Dendritic cell treated with granulocyte-macrophage colony-stimulating factor and Interleukin-4, amounts not matched to agents 40 ng/mL and 50 ng/mL, for 4 days (primary cell): Measurements from ENCODE around the gene HRC.

Experiments used
- H3K27ac Mint-ChIP-seq: one replicate; pipeline ENCODE4 v1.8.0; 2022; ENCODE audit warnings: mild to moderate bottlenecking, mixed read lengths
- H3K27me3 Mint-ChIP-seq: one replicate; pipeline ENCODE4 v1.8.0; 2022; ENCODE audit warnings: mild to moderate bottlenecking, mixed read lengths
- H3K36me3 Mint-ChIP-seq: one replicate; pipeline ENCODE4 v1.8.0; 2022; ENCODE audit warnings: low read depth, mixed read lengths
- H3K4me1 Mint-ChIP-seq: one replicate; pipeline ENCODE4 v1.8.0; 2022; ENCODE audit warnings: low read depth, mixed read lengths
- H3K4me3 Mint-ChIP-seq: one replicate; pipeline ENCODE4 v1.8.0; 2022; ENCODE audit warnings: mild to moderate bottlenecking, moderate library complexity, mixed read lengths
- H3K9me3 Mint-ChIP-seq: one replicate; pipeline ENCODE4 v1.8.0; 2022; ENCODE audit warnings: mixed read lengths
- intact Hi-C: fragments of 100-400 bp; cut with micrococcal nuclease; formaldehyde crosslinking; loops from one replicate; pipeline ENCODE4 v1.15.0; 2022

The HRC gene

GRCh38 chr19:49173198-49173597, 18.0 kb upstream of the HRC start:
- Mint-ChIP-seq H3K4me3 (no peak overlapping the region), H3K9me3 (no peaks in the 10 kb centered on the region), H3K27me3 (peaks cover 1% of the 10 kb centered on the region), H3K27ac (no peak overlapping the region), H3K36me3 (peaks cover 9% of the 10 kb centered on the region), H3K4me1 (peaks cover 5% of the 10 kb centered on the region)
- intact Hi-C loops: no loop called here

GRCh38 chr19:49168421-49168820, 13.2 kb upstream of the HRC start:
- Mint-ChIP-seq H3K9me3 (no peaks in the 10 kb centered on the region), H3K4me1 (no peaks in the 10 kb centered on the region), H3K27me3 (peaks cover 14% of the 10 kb centered on the region), H3K4me3 (no peak overlapping the region), H3K36me3 (peaks cover 12% of the 10 kb centered on the region), H3K27ac (no peak overlapping the region)
- intact Hi-C loops: no loop called here

- Mint-ChIP-seq H3K36me3 (peaks cover 12% of the 10 kb centered on the region), H3K9me3 (no peaks in the 10 kb centered on the region), H3K4me3 (no peak overlapping the region), H3K4me1 (no peaks in the 10 kb centered on the region), H3K27me3 (peaks cover 14% of the 10 kb centered on the region), H3K27ac (no peak overlapping the region)
- intact Hi-C loops: no loop called here
Measured at GRCh38 chr19:49167857-49168409, 12.7 kb upstream of the HRC start.

- H3K36me3 Mint-ChIP-seq: peaks cover 22% of the 10 kb centered on the region
- H3K9me3 Mint-ChIP-seq: no peaks in the 10 kb centered on the region
- no peak overlapping the region for H3K27ac Mint-ChIP-seq
- peaks cover 2% of the 10 kb centered on the region for H3K4me1 Mint-ChIP-seq
- H3K4me3 Mint-ChIP-seq: no peak overlapping the region
- peaks cover 17% of the 10 kb centered on the region for H3K27me3 Mint-ChIP-seq
- intact Hi-C loops: no loop called here
Measured at GRCh38 chr19:49165865-49166301, 10.7 kb upstream of the HRC start.

- H3K27ac Mint-ChIP-seq: no peak overlapping the region
- H3K9me3 Mint-ChIP-seq: no peaks in the 10 kb centered on the region
- peaks cover 22% of the 10 kb centered on the region for H3K27me3 Mint-ChIP-seq
- intact Hi-C loops: no loop called here
- H3K36me3 Mint-ChIP-seq: peaks cover 23% of the 10 kb centered on the region
- no peak overlapping the region for H3K4me3 Mint-ChIP-seq
- peaks cover 8% of the 10 kb centered on the region for H3K4me1 Mint-ChIP-seq
Measured at GRCh38 chr19:49165111-49165750, 10.0 kb upstream of the HRC start.

GRCh38 chr19:49161987-49162386, 6.8 kb upstream of the HRC start:
- peaks cover 27% of the 10 kb centered on the region for H3K4me1 Mint-ChIP-seq
- peaks cover 35% of the 10 kb centered on the region for H3K36me3 Mint-ChIP-seq
- H3K4me3 Mint-ChIP-seq: no peak overlapping the region
- no peak overlapping the region for H3K27ac Mint-ChIP-seq
- H3K27me3 Mint-ChIP-seq: peaks cover 42% of the 10 kb centered on the region
- intact Hi-C loops: no loop called here
- no peaks in the 10 kb centered on the region for H3K9me3 Mint-ChIP-seq

- Mint-ChIP-seq H3K27ac (no peak overlapping the region), H3K9me3 (no peaks in the 10 kb centered on the region), H3K27me3 (peaks cover 46% of the 10 kb centered on the region), H3K4me3 (no peak overlapping the region), H3K36me3 (peaks cover 35% of the 10 kb centered on the region), H3K4me1 (peaks cover 34% of the 10 kb centered on the region)
- intact Hi-C loops: no loop called here
Measured at GRCh38 chr19:49160450-49161189, 5.4 kb upstream of the HRC start.

- Mint-ChIP-seq H3K9me3 (peaks cover 13% of the 10 kb centered on the region), H3K4me3 (peak within 1 kb of the TSS; percentile 94), H3K4me1 (peaks cover 58% of the 10 kb centered on the region), H3K27me3 (peaks cover 71% of the 10 kb centered on the region), H3K36me3 (peaks cover 35% of the 10 kb centered on the region), H3K27ac (peak within 1 kb of the TSS; percentile 83)
- intact Hi-C loops: no loop called here
Measured at GRCh38 chr19:49157445-49158224, 2.4 kb upstream of the HRC start, which contains the start of gene TRPM4. TSS of gene TRPM4 (plus strand) at chr19:49157792. CDS start at chr19:49157867, 75 bp downstream.

GRCh38 chr19:49155820-49156346, 687 bp upstream of the HRC start:
- Mint-ChIP-seq H3K27ac (peak overlapping the region; percentile 57), H3K9me3 (peaks cover 13% of the 10 kb centered on the region), H3K27me3 (peaks cover 83% of the 10 kb centered on the region), H3K36me3 (peaks cover 26% of the 10 kb centered on the region), H3K4me3 (no peak overlapping the region), H3K4me1 (peaks cover 68% of the 10 kb centered on the region)
- intact Hi-C loops: no loop called here

GRCh38 chr19:49154279-49154678, 917 bp downstream of the HRC start:
- Mint-ChIP-seq H3K27ac (no peak overlapping the region), H3K36me3 (peaks cover 12% of the 10 kb centered on the region), H3K4me3 (no peak overlapping the region), H3K27me3 (peaks cover 87% of the 10 kb centered on the region), H3K4me1 (peaks cover 69% of the 10 kb centered on the region), H3K9me3 (peaks cover 13% of the 10 kb centered on the region)
- intact Hi-C loops: no loop called here

GRCh38 chr19:49153167-49153809, 1.9 kb downstream of the HRC start:
- intact Hi-C loops: no loop called here
- H3K27ac Mint-ChIP-seq: no peak overlapping the region
- H3K27me3 Mint-ChIP-seq: peaks cover 89% of the 10 kb centered on the region
- H3K4me1 Mint-ChIP-seq: peaks cover 75% of the 10 kb centered on the region
- no peak overlapping the region for H3K4me3 Mint-ChIP-seq
- peaks cover 13% of the 10 kb centered on the region for H3K9me3 Mint-ChIP-seq
- H3K36me3 Mint-ChIP-seq: peaks cover 7% of the 10 kb centered on the region

- intact Hi-C loops: no loop called here
- H3K27me3 Mint-ChIP-seq: peaks cover 94% of the 10 kb centered on the region
- no peak overlapping the region for H3K27ac Mint-ChIP-seq
- no peak overlapping the region for H3K4me3 Mint-ChIP-seq
- H3K36me3 Mint-ChIP-seq: no peaks in the 10 kb centered on the region
- H3K4me1 Mint-ChIP-seq: peaks cover 69% of the 10 kb centered on the region
- peaks cover 13% of the 10 kb centered on the region for H3K9me3 Mint-ChIP-seq
Measured at GRCh38 chr19:49152119-49152550, 3.1 kb downstream of the HRC start.
